Endometrial microvascular endothelial cells (primary cell): ENCODE data around the gene IFIT2. TPM values are rescaled to one million over a fixed set of nuclear protein-coding genes. Genes with fewer than 3 reads are reported as not detected.
"Not testable (repeated sequence)": the region's sequence is repeated elsewhere in the genome, so short reads cannot be mapped to it uniquely, and the experiment has no call there.

Experiments used
- in situ Hi-C: cut with HindIII; loops from 2 replicates; pipeline ENCODE4 v1.10.0; 2017; ENCODE audit warnings: low sequenced_read_pairs, low pct_unique_long_range_greater_than_20kb; ENCODE audit errors: inconsistent ontology term
- total RNA-seq: library from RNA; depleted of rRNA; stranded (reverse); fragments of >200 nt; gene quantifications from one replicate; pipeline ENCODE4 v1.2.3, GENCODE V29; 2015; ENCODE audit errors: inconsistent ontology term

IFIT2 gene
- 0.84 TPM for total RNA-seq

- in situ Hi-C loops, result no loop called here
Observed at GRCh38 chr10:89301721-89302445, at the start of gene IFIT2. Gene IFIT2, plus strand, starts transcription at chr10:89302046. Its CDS starts 78 bp downstream, at chr10:89302124.

- in situ Hi-C loops, result no loop called here
Observed at GRCh38 chr10:89252225-89252585, 49.6 kb upstream of the IFIT2 start.

GRCh38 chr10:89255091-89255579, 46.7 kb upstream of the IFIT2 start:
- in situ Hi-C loops, result not testable (repeated sequence)

- in situ Hi-C loops, result no loop called here
Observed at GRCh38 chr10:89255793-89256192, 46.1 kb upstream of the IFIT2 start.

GRCh38 chr10:89256340-89256739, 45.5 kb upstream of the IFIT2 start:
- in situ Hi-C loops, result no loop called here

GRCh38 chr10:89256962-89257361, 44.9 kb upstream of the IFIT2 start:
- in situ Hi-C loops, result no loop called here

- in situ Hi-C loops, result no loop called here
Observed at GRCh38 chr10:89257581-89257980, 44.3 kb upstream of the IFIT2 start.

GRCh38 chr10:89258881-89259280, 43.0 kb upstream of the IFIT2 start:
- in situ Hi-C loops, result no loop called here

GRCh38 chr10:89262086-89263051, 39.5 kb upstream of the IFIT2 start:
- in situ Hi-C loops, result no loop called here

GRCh38 chr10:89263091-89263490, 38.8 kb upstream of the IFIT2 start:
- in situ Hi-C loops, result no loop called here

GRCh38 chr10:89263531-89263930, 38.3 kb upstream of the IFIT2 start:
- in situ Hi-C loops, result no loop called here

GRCh38 chr10:89266721-89267453, 35.0 kb upstream of the IFIT2 start:
- in situ Hi-C loops, result no loop called here

GRCh38 chr10:89269433-89270152, 32.3 kb upstream of the IFIT2 start:
- in situ Hi-C loops, result no loop called here

- in situ Hi-C loops, result no loop called here
Observed at GRCh38 chr10:89270153-89270483, 31.7 kb upstream of the IFIT2 start.

GRCh38 chr10:89271532-89271931, 30.3 kb upstream of the IFIT2 start:
- in situ Hi-C loops, result no loop called here

- in situ Hi-C loops, result no loop called here
Observed at GRCh38 chr10:89273680-89274079, 28.2 kb upstream of the IFIT2 start.

GRCh38 chr10:89274928-89275327, 26.9 kb upstream of the IFIT2 start:
- in situ Hi-C loops, result no loop called here

GRCh38 chr10:89275383-89275782, 26.5 kb upstream of the IFIT2 start:
- in situ Hi-C loops, result no loop called here
